HL-60 (cell line): ENCODE data around the gene NMU.
"Not testable (repeated sequence)": the region's sequence is repeated elsewhere in the genome, so short reads cannot be mapped to it uniquely, and the experiment has no call there.

Source experiments
- DNase-seq, 2 experiments: peaks; one replicate each; pipeline ENCODE4 v3.0.0-alpha.2; 2010 to 2020; ENCODE audit warnings: low read depth in 1 of 2, low spot score in 1 of 2
- H3K27ac ChIP-seq: fragments of 250-450 bp; sonication (Bioruptor Pico); replicated peaks from 2 replicates; pipeline ENCODE4 v1.5.1; 2020; ENCODE audit warnings: mild to moderate bottlenecking, moderate library complexity
- H3K27me3 ChIP-seq: fragments of 250-450 bp; sonication (Bioruptor Pico); 2 replicates; pipeline ENCODE4 v1.5.1; 2021; ENCODE audit warnings: mild to moderate bottlenecking, moderate library complexity; ENCODE audit not compliant: insufficient read depth, poor library complexity, severe bottlenecking
- H3K4me3 ChIP-seq: replicated peaks from 2 replicates; pipeline ENCODE4 v1.5.1; 2011; ENCODE audit warnings: mild to moderate bottlenecking, control low read depth, low read length; ENCODE audit not compliant: insufficient read depth
- GABPA ChIP-seq: IDR thresholded peaks from 2 replicates; pipeline ENCODE4 v1.6.1; 2012; ENCODE audit warnings: low read depth
- POLR2AphosphoS5 ChIP-seq: IDR thresholded peaks from 2 replicates; pipeline ENCODE4 v1.6.1; 2012; ENCODE audit warnings: low read depth
- SPI1 ChIP-seq: IDR thresholded peaks from 2 replicates; pipeline ENCODE4 v1.6.1; 2012; ENCODE audit warnings: low read depth, mild to moderate bottlenecking, borderline replicate concordance
- TF ChIP-seq, protein P1 (sequence below): IDR thresholded peaks from 2 replicates; pipeline ENCODE4 v1.6.1; 2012; ENCODE audit warnings: low read depth; ENCODE audit not compliant: insufficient replicate concordance
- TF ChIP-seq, protein P2 (sequence below): IDR thresholded peaks from one replicate; pipeline ENCODE4 v1.5.1; 2011; ENCODE audit warnings: low read length, control low read depth, inconsistent platforms; ENCODE audit not compliant: insufficient read depth

Gene NMU

DNA sequence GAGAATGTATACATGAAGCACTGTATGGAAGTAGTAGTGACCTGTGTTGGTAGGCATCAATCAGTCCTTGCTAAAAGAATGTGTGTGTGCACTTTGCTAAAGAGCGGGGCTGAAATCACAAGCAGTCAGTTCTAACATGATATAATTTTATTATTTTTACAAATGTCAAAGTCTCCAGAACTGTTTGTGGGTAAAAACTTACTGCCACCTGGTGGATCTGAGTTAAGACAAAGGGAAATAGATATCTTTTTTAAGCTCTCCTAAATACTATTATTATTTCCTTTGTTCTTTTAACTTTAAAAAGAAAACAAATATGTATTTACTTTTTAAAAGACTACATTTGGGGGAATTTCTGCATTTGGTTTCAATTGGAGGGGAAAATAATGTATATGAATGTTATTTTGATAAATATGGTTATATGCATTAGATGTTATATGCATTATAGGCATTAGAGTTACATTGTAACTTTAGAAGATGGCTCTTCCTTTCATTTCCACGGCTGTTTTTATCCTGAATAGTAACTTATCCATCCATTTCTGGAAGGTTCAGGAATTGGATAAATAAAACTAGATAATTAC is 81.6 kb downstream of the NMU start:
- no peak for DNase-seq
- TF ChIP-seq, protein P1, sequence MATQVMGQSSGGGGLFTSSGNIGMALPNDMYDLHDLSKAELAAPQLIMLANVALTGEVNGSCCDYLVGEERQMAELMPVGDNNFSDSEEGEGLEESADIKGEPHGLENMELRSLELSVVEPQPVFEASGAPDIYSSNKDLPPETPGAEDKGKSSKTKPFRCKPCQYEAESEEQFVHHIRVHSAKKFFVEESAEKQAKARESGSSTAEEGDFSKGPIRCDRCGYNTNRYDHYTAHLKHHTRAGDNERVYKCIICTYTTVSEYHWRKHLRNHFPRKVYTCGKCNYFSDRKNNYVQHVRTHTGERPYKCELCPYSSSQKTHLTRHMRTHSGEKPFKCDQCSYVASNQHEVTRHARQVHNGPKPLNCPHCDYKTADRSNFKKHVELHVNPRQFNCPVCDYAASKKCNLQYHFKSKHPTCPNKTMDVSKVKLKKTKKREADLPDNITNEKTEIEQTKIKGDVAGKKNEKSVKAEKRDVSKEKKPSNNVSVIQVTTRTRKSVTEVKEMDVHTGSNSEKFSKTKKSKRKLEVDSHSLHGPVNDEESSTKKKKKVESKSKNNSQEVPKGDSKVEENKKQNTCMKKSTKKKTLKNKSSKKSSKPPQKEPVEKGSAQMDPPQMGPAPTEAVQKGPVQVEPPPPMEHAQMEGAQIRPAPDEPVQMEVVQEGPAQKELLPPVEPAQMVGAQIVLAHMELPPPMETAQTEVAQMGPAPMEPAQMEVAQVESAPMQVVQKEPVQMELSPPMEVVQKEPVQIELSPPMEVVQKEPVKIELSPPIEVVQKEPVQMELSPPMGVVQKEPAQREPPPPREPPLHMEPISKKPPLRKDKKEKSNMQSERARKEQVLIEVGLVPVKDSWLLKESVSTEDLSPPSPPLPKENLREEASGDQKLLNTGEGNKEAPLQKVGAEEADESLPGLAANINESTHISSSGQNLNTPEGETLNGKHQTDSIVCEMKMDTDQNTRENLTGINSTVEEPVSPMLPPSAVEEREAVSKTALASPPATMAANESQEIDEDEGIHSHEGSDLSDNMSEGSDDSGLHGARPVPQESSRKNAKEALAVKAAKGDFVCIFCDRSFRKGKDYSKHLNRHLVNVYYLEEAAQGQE = no peak
- TF ChIP-seq POLR2AphosphoS5 = no peak
- TF ChIP-seq SPI1 = no peak
- TF ChIP-seq GABPA = no peak
- TF ChIP-seq, protein P2, sequence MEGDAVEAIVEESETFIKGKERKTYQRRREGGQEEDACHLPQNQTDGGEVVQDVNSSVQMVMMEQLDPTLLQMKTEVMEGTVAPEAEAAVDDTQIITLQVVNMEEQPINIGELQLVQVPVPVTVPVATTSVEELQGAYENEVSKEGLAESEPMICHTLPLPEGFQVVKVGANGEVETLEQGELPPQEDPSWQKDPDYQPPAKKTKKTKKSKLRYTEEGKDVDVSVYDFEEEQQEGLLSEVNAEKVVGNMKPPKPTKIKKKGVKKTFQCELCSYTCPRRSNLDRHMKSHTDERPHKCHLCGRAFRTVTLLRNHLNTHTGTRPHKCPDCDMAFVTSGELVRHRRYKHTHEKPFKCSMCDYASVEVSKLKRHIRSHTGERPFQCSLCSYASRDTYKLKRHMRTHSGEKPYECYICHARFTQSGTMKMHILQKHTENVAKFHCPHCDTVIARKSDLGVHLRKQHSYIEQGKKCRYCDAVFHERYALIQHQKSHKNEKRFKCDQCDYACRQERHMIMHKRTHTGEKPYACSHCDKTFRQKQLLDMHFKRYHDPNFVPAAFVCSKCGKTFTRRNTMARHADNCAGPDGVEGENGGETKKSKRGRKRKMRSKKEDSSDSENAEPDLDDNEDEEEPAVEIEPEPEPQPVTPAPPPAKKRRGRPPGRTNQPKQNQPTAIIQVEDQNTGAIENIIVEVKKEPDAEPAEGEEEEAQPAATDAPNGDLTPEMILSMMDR = no peak
- Histone ChIP-seq H3K27me3 (no peaks in the 10 kb centered on the region), H3K27ac (no peak overlapping the region), H3K4me3 (no peak overlapping the region)

DNA sequence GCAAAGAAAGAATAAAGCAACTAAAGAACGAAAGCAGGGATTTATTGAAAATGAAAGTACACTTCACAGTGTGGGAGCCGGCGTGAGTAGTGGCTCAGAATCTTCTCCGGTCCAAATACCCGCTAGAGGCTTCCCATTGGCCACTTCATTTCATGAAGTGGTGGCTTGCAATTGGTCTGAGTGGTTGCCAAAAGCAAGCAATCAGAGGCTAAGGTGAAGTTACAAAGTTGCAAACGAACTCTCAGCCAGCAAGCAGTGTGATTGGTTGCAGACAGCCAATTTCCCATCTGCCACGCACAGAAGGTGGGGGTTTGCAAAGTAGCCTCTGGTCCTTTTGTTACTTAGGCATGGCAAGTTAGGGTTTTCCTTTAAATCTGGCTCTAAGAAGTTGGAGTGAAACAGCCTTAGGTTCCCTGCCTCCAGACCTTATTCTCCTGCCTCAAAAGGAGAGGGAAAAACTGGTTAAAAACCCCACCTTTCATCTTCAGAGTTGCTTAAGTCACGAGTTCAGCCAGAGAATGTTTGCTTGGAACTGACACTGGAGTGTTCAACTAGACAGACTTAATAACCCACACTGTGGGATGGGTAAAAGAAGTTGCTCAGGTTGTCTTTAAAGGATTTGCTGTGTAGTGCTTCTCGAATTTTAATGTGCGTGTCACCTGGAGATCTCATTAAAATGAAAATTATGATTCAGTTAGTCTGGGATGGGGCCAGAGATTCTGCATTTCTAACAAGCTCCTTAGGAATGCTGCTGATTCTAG is 82.5 kb downstream of the NMU start:
- Histone ChIP-seq H3K27ac (no peak overlapping the region), H3K4me3 (no peak overlapping the region), H3K27me3 (no peaks in the 10 kb centered on the region)
- DNase-seq = no peak
- TF ChIP-seq, protein P2 = no peak
- TF ChIP-seq GABPA (no peak), POLR2AphosphoS5 (no peak), SPI1 (no peak)
- TF ChIP-seq, protein P1 = no peak

DNA sequence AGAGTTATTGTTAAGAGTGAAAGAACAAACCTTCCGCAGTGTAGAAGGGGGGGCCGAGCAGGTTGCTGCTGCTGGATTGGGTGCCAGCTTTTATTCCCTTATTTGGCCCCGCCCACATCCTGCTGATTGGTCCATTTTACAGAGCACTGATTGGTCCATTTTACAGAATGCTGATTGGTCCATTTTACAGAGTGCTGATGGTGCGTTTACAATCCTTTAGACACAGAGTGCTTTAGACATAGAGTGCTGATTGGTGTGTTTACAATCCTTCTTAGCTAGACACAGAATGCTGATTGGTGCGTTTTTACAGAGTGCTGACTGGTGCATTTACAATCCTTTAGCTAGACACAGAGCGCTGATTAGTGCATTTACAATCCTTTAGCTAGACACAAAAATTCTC is 84.1 kb downstream of the NMU start:
- H3K4me3 ChIP-seq, H3K27ac ChIP-seq, H3K27me3 ChIP-seq, DNase-seq: not testable (repeated sequence)

DNA sequence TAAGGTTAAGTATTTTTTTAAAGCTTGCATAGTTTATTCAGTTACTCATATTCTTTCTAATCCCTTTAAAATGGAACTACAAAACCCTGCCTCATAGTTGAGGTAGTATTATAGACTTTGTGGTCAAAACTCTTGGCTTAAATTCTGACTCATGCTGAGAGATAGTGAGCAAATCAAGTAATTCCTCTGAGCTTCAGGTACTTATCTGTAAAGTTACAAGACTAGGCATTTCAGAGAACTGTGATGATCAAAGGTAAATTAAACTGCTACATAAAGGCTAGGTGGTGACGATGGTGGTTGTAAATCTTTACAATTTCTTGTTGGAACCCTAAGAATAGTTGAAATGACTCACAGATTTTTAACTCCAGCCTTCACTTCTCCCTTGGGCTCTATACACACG is 86.2 kb downstream of the NMU start:
- no peak overlapping the region for H3K4me3 ChIP-seq
- TF ChIP-seq POLR2AphosphoS5 = no peak
- TF ChIP-seq GABPA = no peak
- no peak for TF ChIP-seq SPI1
- TF ChIP-seq, protein P1 = no peak
- TF ChIP-seq, protein P2 = no peak
- H3K27me3 ChIP-seq = no peaks in the 10 kb centered on the region
- H3K27ac ChIP-seq = no peak overlapping the region
- no peak for DNase-seq
